ENCODE measurements around the gene PER2. TPM values are rescaled to one million over a fixed set of nuclear protein-coding genes. Genes with fewer than 3 reads are reported as not detected.

PER2 gene
- total RNA-seq, 2 experiments from 2014 or later: 33.8 to 38.2 TPM

- no peak overlapping the region for H3K4me3 Mint-ChIP-seq
- no peak overlapping the region for H3K27ac Mint-ChIP-seq
- no peaks in the 10 kb centered on the region for H3K4me1 ChIP-seq (ENCODE audit: insufficient read depth, low read length)
- no peaks in the 10 kb centered on the region for H3K27me3 ChIP-seq (ENCODE audit: control insufficient read depth in 1 of 2, insufficient read depth in 2 of 2, low read length in 2 of 2)
- no peak for ATAC-seq (ENCODE audit: poor library complexity)
- no peak for DNase-seq
- no peaks in the 10 kb centered on the region for H3K27me3 Mint-ChIP-seq
- peaks cover under 1% of the 10 kb centered on the region for H3K4me1 Mint-ChIP-seq (ENCODE audit: low read depth)
- no peaks in the 10 kb centered on the region for H3K9me3 ChIP-seq (ENCODE audit: control insufficient read depth in 1 of 2, insufficient read depth in 1 of 2, low read length in 2 of 2)
- H3K27ac ChIP-seq (ENCODE audit: low read depth in 1 of 2, low read length in 2 of 2): no peak overlapping the region
- ChIA-PET CTCF (no interaction called here), POLR2A (no interaction called here)
- peaks cover 9% of the 10 kb centered on the region for H3K36me3 ChIP-seq (ENCODE audit: insufficient read depth, low read length)
- TF ChIP-seq, protein P1, sequence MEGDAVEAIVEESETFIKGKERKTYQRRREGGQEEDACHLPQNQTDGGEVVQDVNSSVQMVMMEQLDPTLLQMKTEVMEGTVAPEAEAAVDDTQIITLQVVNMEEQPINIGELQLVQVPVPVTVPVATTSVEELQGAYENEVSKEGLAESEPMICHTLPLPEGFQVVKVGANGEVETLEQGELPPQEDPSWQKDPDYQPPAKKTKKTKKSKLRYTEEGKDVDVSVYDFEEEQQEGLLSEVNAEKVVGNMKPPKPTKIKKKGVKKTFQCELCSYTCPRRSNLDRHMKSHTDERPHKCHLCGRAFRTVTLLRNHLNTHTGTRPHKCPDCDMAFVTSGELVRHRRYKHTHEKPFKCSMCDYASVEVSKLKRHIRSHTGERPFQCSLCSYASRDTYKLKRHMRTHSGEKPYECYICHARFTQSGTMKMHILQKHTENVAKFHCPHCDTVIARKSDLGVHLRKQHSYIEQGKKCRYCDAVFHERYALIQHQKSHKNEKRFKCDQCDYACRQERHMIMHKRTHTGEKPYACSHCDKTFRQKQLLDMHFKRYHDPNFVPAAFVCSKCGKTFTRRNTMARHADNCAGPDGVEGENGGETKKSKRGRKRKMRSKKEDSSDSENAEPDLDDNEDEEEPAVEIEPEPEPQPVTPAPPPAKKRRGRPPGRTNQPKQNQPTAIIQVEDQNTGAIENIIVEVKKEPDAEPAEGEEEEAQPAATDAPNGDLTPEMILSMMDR (IDR thresholded peaks at IDR 0.05): no peak
- intact Hi-C loops (cut with DNase I, micrococcal nuclease): no loop called here
- H3K9me3 Mint-ChIP-seq: no peaks in the 10 kb centered on the region
- no peak overlapping the region for H3K4me3 ChIP-seq (ENCODE audit: low read length)
- H3K36me3 Mint-ChIP-seq (ENCODE audit: low read depth): peaks cover 64% of the 10 kb centered on the region
Observed at GRCh38 chr2:238330391-238330790, 42.0 kb upstream of the PER2 start.

- H3K4me3 ChIP-seq (ENCODE audit: low read length): no peak overlapping the region
- Mint-ChIP-seq H3K27ac (no peak overlapping the region), H3K9me3 (no peaks in the 10 kb centered on the region), H3K36me3 (ENCODE audit: low read depth) (peaks cover 49% of the 10 kb centered on the region), H3K4me3 (no peak overlapping the region), H3K27me3 (no peaks in the 10 kb centered on the region), H3K4me1 (ENCODE audit: low read depth) (peaks cover 7% of the 10 kb centered on the region)
- no peak overlapping the region for H3K27ac ChIP-seq (ENCODE audit: low read depth in 1 of 2, low read length in 2 of 2)
- peaks cover 9% of the 10 kb centered on the region for H3K36me3 ChIP-seq (ENCODE audit: insufficient read depth, low read length)
- no peak for ATAC-seq (ENCODE audit: poor library complexity)
- TF ChIP-seq, protein P1 (IDR thresholded peaks at IDR 0.05): no peak
- DNase-seq: no peak
- ChIA-PET POLR2A (no interaction called here), CTCF (no interaction called here)
- no peaks in the 10 kb centered on the region for H3K27me3 ChIP-seq (ENCODE audit: control insufficient read depth in 1 of 2, insufficient read depth in 2 of 2, low read length in 2 of 2)
- intact Hi-C loops (cut with DNase I, micrococcal nuclease): no loop called here
- no peaks in the 10 kb centered on the region for H3K9me3 ChIP-seq (ENCODE audit: control insufficient read depth in 1 of 2, insufficient read depth in 1 of 2, low read length in 2 of 2)
- no peaks in the 10 kb centered on the region for H3K4me1 ChIP-seq (ENCODE audit: insufficient read depth, low read length)
Observed at GRCh38 chr2:238327751-238328150, 39.3 kb upstream of the PER2 start.

DNA sequence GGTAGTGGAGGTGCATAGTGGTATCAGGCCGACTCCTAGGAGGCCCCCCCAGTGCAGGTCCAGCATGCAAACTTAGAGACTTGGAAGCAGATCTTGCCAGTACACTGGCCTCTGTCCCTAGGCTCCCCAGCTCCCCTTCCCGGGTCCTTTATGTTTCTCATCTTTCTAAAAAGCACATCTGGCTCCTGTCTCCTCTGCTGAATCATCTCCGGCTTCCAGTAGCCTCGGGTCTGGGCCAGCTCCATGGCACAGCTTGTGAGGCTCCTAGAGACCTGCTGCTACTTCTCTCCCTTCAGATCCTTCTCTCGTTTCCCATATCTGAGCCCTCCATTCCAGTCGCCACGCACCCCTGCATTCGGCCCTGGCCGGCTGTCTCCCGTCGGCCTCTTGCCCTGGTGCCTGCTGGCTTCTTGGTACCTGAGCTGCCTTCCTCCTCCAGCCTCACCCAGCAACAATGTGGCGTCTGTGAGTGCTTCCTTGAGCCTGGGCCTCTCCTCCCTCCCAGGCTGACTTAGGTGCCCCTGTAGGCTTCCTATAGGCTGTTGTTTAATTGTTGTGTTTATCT lies 38.5 kb upstream of the PER2 start:
- CTCF ChIA-PET: no interaction called here
- no peaks in the 10 kb centered on the region for H3K9me3 Mint-ChIP-seq
- peaks cover 9% of the 10 kb centered on the region for H3K36me3 ChIP-seq (ENCODE audit: insufficient read depth, low read length)
- H3K27me3 Mint-ChIP-seq: no peaks in the 10 kb centered on the region
- no peak overlapping the region for H3K27ac ChIP-seq (ENCODE audit: low read depth in 1 of 2, low read length in 2 of 2)
- no peaks in the 10 kb centered on the region for H3K9me3 ChIP-seq (ENCODE audit: control insufficient read depth in 1 of 2, insufficient read depth in 1 of 2, low read length in 2 of 2)
- H3K4me1 ChIP-seq (ENCODE audit: insufficient read depth, low read length): peaks cover 1% of the 10 kb centered on the region
- no peak overlapping the region for H3K27ac Mint-ChIP-seq
- POLR2A ChIA-PET: no interaction called here
- intact Hi-C loops (cut with DNase I, micrococcal nuclease): no loop called here
- H3K4me3 ChIP-seq (ENCODE audit: low read length): no peak overlapping the region
- peaks cover 8% of the 10 kb centered on the region for H3K4me1 Mint-ChIP-seq (ENCODE audit: low read depth)
- DNase-seq (no peak), ATAC-seq (ENCODE audit: poor library complexity) (no peak)
- H3K27me3 ChIP-seq (ENCODE audit: control insufficient read depth in 1 of 2, insufficient read depth in 2 of 2, low read length in 2 of 2): no peaks in the 10 kb centered on the region
- H3K4me3 Mint-ChIP-seq: no peak overlapping the region
- TF ChIP-seq, protein P1 (IDR thresholded peaks at IDR 0.05): no peak
- H3K36me3 Mint-ChIP-seq (ENCODE audit: low read depth): peaks cover 49% of the 10 kb centered on the region

Data from CD4-positive, alpha-beta T cell (primary cell).